ENCODE results near the gene CADPS.

- TF ChIP-seq CTCF (conservative IDR thresholded peaks at IDR 0.05; ENCODE audit: low read length): no peak
- no peak for TF ChIP-seq EZH2phosphoT487 (IDR thresholded peaks at IDR 0.05; ENCODE audit: borderline replicate concordance)
Observed at GRCh38 chr3:62676689-62677271, 198.4 kb downstream of the CADPS start.

Data from Loucy (cell line).